SK-N-MC (cell line): ENCODE data around the gene TIMP2.

Source experiments
- DNase-seq: peaks from one replicate; pipeline ENCODE4 v3.0.0-alpha.2; 2011; ENCODE audit warnings: low read depth, low spot score
- H3K27ac ChIP-seq: fragments of 200-600 bp; sonication (generic); 2 replicates; pipeline ENCODE4 v1.5.1; 2016; ENCODE audit warnings: mixed run types
- H3K36me3 ChIP-seq: fragments of 200-600 bp; sonication (generic); 2 replicates; pipeline ENCODE4 v1.6.1; 2017; ENCODE audit warnings: antibody characterized with exemption, low read length, mixed read lengths; ENCODE audit not compliant: insufficient read depth
- H3K4me3 ChIP-seq: fragments of 200-600 bp; sonication (generic); 2 replicates; pipeline ENCODE4 v1.5.1; 2016
- H3K9ac ChIP-seq: fragments of 200-600 bp; sonication (generic); 2 replicates; pipeline ENCODE4 v1.8.0; 2017; ENCODE audit warnings: mixed run types, mixed read lengths; ENCODE audit not compliant: insufficient read length
- H3K9me3 ChIP-seq: fragments of 200-600 bp; sonication (generic); 2 replicates; pipeline ENCODE4 v1.6.1; 2017; ENCODE audit warnings: low read depth, mild to moderate bottlenecking, antibody characterized with exemption, low read length, moderate library complexity, mixed read lengths
- EZH2 ChIP-seq: fragments of 200-600 bp; sonication (generic); IDR thresholded peaks from one replicate; pipeline ENCODE4 v1.6.1; 2017; ENCODE audit warnings: antibody characterized with exemption
- FOXP2 ChIP-seq: optimal IDR thresholded peaks from 2 replicates; pipeline ENCODE3; 2011; ENCODE audit warnings: mild to moderate bottlenecking, moderate library complexity; ENCODE audit not compliant: insufficient read depth; ENCODE audit errors: extremely low read length, control extremely low read depth
- POLR2AphosphoS5 ChIP-seq: IDR thresholded peaks from 2 replicates; pipeline ENCODE4 v1.6.1; 2012; ENCODE audit warnings: mild to moderate bottlenecking, low read depth, low read length, borderline replicate concordance

TIMP2 gene, protein sequence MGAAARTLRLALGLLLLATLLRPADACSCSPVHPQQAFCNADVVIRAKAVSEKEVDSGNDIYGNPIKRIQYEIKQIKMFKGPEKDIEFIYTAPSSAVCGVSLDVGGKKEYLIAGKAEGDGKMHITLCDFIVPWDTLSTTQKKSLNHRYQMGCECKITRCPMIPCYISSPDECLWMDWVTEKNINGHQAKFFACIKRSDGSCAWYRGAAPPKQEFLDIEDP

DNA sequence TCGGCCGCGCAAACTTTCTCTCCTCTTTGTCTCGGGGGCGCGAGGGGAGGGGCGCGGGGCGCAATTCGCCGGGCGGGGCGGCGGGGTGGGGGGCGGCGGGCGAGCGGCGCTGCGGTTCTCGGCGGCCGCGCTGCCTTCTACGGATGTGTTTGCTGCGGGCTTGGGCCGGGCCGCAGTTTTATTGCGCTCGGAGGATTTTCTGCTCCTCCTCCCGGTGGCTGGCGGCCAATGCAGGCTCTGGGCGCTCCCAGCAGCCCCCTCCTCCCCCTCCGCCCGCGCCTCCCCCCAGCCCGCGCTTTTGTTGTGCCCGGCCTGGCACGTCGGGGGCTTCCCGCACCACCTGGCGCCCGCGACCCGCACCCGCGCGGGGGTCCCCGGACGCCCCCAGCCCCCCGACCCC, at the start of gene TIMP2:
TSS of gene TIMP2 (minus strand) at position 154 of the 400 bp plus-strand sequence. CDS start 299 bp downstream, outside the sequence.
- TF ChIP-seq EZH2 = no peak
- TF ChIP-seq POLR2AphosphoS5 = peak; percentile 71
- peak within 1 kb of the TSS; percentile 87 for H3K4me3 ChIP-seq

DNA sequence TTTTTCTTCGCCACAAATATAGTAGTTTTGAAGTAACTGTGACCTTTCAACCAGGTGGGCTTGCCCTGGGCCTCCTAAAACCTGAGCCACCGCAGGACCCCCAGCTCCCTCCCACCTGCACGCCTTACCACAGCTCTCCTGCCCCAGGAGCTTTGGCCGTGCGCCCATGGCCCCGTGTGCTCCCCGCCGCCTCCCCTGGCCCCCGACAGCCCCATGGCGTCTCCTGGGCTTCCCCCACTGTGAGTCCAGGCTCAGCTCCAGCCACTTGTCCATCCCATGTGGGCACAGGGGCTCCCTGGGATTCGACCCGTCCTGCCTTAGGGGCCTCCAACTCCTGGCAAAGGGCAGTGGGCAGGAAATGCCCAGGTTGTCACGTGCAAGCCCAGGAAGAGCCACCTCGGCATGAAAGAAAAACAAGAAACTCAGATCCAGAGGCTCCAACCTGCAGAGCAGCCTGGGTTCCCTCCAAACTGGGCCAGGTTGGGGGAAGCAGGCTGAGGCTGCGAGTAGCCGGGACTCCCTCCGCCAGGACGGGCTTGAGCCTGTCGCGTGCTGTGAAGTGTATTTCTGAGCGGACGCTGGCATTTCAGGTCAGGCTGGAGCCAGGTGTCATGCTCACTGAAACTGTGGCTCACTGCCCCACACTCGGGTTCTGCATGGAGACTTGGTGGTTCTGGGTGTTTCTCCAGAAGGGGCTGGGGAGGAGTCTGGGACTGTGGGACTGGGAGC, 48.8 kb upstream of the TIMP2 start:
- Histone ChIP-seq H3K36me3 (peaks cover 25% of the 10 kb centered on the region; the same call in 1 of the 2 replicates), H3K9me3 (no peaks in the 10 kb centered on the region), H3K27ac (no peak overlapping the region; the same call in 1 of the 2 replicates), H3K9ac (no peak overlapping the region), H3K4me3 (no peak overlapping the region)
- DNase-seq = no peak
- no peak for TF ChIP-seq EZH2
- 0 out of 2 replicates have a peak, but pooled peaks have one; percentile 7 for TF ChIP-seq POLR2AphosphoS5

More for the DNA sequence above, at the start of gene TIMP2:
- no peaks in the 10 kb centered on the region for H3K36me3 ChIP-seq
- H3K27ac ChIP-seq = peak within 1 kb of the TSS; percentile 79
- no peaks in the 10 kb centered on the region for H3K9me3 ChIP-seq
- DNase-seq = peak; percentile 16
- peak within 1 kb of the TSS; percentile 81 for H3K9ac ChIP-seq

DNA sequence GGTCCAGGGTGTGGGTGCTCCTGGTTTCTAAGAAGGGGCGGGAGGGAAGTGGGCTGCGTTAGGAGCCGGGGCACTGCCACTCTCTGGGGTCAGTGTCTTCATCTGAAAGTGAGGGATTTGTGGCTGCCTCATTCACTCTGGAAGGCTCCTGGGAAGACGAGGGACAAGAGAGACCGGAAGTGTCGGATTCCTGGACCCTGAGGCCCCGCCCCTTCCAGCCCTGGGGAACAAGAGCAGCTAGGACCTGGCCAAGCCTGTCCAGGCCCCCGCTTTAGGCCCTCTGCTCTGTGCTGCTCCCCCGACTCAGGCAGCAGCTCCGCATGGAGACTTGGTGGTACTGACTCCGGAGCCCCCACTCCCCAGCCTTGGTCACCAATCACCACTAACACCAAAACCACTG, 48.0 kb upstream of the TIMP2 start:
- TF ChIP-seq POLR2AphosphoS5 (no peak), FOXP2 (no peak), EZH2 (no peak)
- Histone ChIP-seq H3K4me3 (no peak overlapping the region), H3K9me3 (no peaks in the 10 kb centered on the region), H3K36me3 (peaks cover 24% of the 10 kb centered on the region; the same call in 1 of the 2 replicates), H3K27ac (no peak overlapping the region; the same call in 1 of the 2 replicates), H3K9ac (no peak overlapping the region)
- no peak for DNase-seq

DNA sequence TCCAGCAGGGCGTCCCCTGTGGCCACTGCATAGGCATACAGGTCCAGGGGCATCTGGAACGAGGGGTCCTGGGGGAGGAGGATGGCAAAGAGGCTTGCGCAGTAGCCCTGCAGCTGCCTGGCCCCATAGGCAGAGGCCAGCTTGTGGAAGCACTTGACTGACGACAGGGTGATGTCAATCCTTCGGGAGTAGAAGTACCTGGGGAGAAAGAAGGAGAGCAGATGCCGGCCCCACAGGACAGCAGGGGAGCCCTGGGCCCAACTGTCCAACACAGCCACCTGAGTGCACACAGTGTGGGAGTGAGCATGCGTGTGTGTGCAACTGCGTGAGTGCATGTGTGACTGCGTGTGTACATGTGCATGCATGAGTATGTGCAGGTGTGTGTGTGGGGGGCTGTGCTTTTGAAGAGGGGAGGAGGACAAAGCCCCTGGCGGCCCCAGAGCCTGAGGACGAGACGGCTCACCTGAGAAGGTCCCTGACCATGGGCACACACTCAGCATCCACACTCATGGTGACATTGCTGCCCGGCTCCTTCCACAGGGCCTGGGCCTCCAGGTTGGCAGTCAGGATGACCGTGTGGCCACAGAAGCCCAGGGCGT, 47.4 kb upstream of the TIMP2 start:
- TF ChIP-seq POLR2AphosphoS5 = no peak
- TF ChIP-seq FOXP2 = no peak
- no peak for TF ChIP-seq EZH2
- DNase-seq = no peak
- Histone ChIP-seq H3K27ac (no peak overlapping the region), H3K9me3 (no peaks in the 10 kb centered on the region), H3K36me3 (peaks cover 19% of the 10 kb centered on the region; the same call in 1 of the 2 replicates), H3K4me3 (no peak overlapping the region), H3K9ac (no peak overlapping the region)

DNA sequence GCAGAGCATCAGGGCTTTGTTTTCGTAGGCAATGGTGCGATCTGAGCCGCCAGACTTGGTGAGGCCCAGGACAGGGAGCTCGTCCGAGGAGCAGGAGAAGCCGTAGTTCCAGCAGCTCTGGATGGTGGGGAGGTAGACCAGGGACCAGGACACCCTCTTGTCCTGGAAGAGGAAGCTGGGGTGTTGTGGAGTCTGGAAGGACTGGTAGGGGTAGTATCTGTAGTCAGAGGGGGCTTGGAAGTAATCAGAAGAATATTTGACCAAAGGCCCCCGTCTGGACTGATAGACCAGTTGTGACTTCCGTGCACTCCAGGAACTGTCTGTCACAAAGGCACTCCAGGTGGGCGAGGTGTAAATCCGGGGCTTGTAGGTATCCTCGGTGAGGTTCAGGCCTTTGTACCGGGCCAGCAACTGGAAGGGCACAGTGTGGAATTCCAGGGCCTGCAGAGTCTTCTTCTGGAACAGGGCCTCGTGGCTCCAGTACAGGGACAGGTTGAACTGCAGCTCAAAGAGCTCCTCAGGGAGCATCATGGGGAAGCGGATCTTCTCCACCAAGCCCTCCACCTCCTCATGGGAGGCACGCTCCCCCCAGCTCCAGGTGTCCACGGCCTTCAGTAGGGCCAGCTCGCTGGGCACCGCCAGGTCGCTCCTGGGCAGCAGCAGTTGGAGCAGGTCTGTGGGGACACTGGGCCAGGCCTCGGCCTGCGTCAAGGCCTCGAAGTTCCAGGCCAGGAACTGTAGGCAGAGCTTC, 46.7 kb upstream of the TIMP2 start:
- Histone ChIP-seq H3K27ac (no peak overlapping the region), H3K36me3 (peaks cover 15% of the 10 kb centered on the region; the same call in 1 of the 2 replicates), H3K9ac (no peak overlapping the region), H3K9me3 (no peaks in the 10 kb centered on the region), H3K4me3 (no peak overlapping the region)
- no peak for TF ChIP-seq EZH2
- TF ChIP-seq FOXP2 = no peak
- TF ChIP-seq POLR2AphosphoS5 = no peak
- no peak for DNase-seq

DNA sequence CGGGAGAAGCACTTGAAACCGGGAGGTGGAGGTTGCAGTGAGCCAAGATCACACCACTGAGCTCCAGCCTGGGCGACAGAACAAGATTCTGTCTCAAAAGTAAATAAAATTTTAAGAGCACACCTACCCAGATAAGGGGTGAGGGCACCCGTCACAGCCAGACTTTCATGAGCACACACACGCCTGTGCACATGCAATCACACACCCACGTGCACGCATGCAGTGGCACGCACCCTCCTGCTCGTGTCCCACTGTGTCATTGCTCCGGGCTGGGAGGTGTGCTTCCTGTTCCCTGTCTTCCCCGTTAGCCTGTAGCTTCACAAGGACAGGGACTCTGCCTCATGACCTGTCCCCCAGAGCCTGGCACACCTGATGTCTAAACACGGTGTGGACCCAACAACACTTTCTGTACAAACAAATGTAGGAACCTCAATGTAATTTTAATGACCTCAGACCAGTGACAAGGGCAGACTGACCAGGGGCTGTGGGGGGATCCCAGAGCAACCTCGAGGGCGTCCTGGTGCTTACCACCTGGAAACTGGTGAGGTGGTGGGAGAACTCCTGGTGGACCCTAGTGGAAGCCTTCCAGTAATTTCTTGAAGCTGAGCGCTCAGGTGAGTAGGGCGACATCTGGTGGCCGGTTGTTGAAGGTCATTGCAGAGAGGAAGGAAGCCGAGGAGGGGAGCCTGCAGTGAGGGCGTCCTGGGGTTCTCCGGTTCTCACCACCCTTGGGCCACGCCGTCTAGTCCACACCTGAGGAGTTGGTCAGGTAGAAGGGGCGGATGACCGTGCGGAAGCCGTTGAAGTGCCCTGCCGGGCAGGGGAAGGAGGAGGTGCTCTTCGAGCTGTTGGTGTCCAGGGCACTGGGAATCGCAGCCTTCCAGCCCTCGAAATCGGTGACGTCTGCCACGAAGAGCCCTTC, 45.9 kb upstream of the TIMP2 start:
- peaks cover 7% of the 10 kb centered on the region; the same call in 1 of the 2 replicates for H3K36me3 ChIP-seq
- H3K9ac ChIP-seq = no peak overlapping the region
- TF ChIP-seq FOXP2 = peak; percentile 17
- TF ChIP-seq EZH2 = no peak
- no peak for TF ChIP-seq POLR2AphosphoS5
- no peak for DNase-seq
- no peak overlapping the region for H3K27ac ChIP-seq
- H3K4me3 ChIP-seq = no peak overlapping the region
- no peaks in the 10 kb centered on the region for H3K9me3 ChIP-seq

DNA sequence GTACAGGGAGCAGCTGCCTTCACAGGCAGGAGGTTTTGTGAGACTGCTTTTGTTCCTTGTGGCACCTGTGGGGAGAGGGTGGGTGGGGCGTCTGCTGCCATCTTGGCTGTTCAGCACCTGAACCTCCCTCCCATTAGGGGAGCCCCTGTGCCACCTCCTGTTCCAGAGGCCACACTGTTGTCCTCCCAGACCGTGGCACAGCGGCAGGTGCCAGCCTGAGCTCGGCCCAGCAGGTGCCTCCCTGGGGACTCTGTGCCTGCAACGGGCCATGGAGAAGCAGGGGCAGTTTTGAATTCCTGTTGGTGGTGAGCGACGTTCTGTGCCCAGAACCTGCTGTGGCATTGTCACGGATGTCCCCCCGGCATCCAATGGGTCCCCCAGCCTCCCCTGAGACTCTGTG, 44.7 kb upstream of the TIMP2 start:
- H3K36me3 ChIP-seq = peaks cover 7% of the 10 kb centered on the region; the same call in 1 of the 2 replicates
- no peak for TF ChIP-seq EZH2
- no peak for TF ChIP-seq POLR2AphosphoS5
- no peak for TF ChIP-seq FOXP2
- DNase-seq = no peak
- no peak overlapping the region for H3K4me3 ChIP-seq
- H3K9me3 ChIP-seq = no peaks in the 10 kb centered on the region
- H3K9ac ChIP-seq = no peak overlapping the region
- H3K27ac ChIP-seq = no peak overlapping the region
